ENCODE data around the gene ARHGEF19.

DNA sequence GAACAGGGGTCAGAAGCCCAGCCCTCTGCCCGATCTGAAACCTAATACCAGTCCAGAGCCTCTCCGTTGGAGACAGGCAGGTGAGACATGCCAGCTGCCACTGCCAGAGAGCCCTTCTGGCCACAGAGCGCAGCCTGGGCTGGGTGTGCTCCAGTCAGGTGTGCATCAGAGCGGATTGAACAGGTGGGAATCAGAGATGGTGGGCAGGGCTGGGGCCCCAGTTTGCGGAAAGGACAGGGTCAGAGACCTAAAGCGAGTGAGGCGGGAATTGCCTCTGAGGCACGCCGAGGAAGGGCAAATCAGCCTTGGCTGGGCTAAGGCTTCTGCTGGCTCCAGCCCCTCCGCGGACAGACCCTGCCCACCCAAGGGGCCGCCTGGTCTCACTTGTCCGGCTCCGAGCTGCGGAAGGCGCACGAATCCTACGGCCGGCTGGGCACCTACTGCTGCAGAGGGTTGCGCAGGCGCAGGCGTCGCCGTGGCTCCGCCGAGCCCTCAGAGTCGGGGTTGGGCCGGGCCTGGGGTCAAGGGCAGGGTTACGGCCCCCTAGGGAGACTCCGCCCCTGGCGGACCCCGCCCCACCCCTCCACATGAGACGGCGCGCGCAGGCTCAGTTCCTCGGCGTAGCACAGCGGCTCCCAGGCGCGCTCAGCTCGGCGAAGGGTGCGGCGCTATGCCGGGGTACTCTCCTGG lies 14.2 kb upstream of the ARHGEF19 start:
- no peak for TF ChIP-seq CTCF (conservative IDR thresholded peaks at IDR 0.05)
- no peak for TF ChIP-seq EZH2 (IDR thresholded peaks at IDR 0.05; ENCODE audit: low read depth)
